SK-N-SH treated with all-trans-retinoic acid at 6 μM for 48 hours (cell line): ENCODE measurements around the gene OR9Q1.

Experiments used
- PATZ1 ChIP-seq: fragments of 250-450 bp; sonication (Bioruptor Pico); IDR thresholded peaks from 2 replicates; pipeline ENCODE4 v1.8.0; 2020; ENCODE audit warnings: mild to moderate bottlenecking, moderate library complexity, borderline replicate concordance
- SNAI2 ChIP-seq: fragments of 250-450 bp; sonication (Bioruptor Pico); IDR thresholded peaks from 2 replicates; pipeline ENCODE4 v1.5.0; 2020; ENCODE audit warnings: mild to moderate bottlenecking, moderate library complexity

GRCh38 chr11:58177409-58178054 is 153.9 kb downstream of the OR9Q1 start:
- TF ChIP-seq PATZ1 (CRISPR knock-in tag) (no peak), SNAI2 (no peak)
